K562 (cell line): ENCODE measurements around the gene CHST15. TPM values are rescaled to one million over a fixed set of nuclear protein-coding genes. Genes with fewer than 3 reads are reported as not detected.

ENCODE experiments used
- ATAC-seq: fragments of 200-7000 bp; cut with Tn5 transposase; 3 replicates; pipeline ENCODE4 v1.9.1; 2020; ENCODE audit warnings: moderate library complexity
- BruUV-seq: library from RNA; stranded (reverse); fragments of 400-500 nt; replicated peaks from 2 replicates; lab custom pipeline; 2021; lab: Mats Ljungman, UMichigan
- CTCF ChIA-PET: fragments of 300-600 bp; formaldehyde crosslinking; extraction: SDS; loops from one replicate; lab custom pipeline; 2021; ENCODE audit warnings: low intra/inter-chr PET ratio; lab: Yijun Ruan, JAX
- POLR2A ChIA-PET: fragments of 300-600, 350-650 bp; sonication (Branson Sonifier 250); formaldehyde crosslinking; extraction: SDS; loops from one replicate; lab custom pipeline; 2021; ENCODE audit warnings: antibody characterized with exemption, inconsistent platforms; lab: Yijun Ruan, JAX
- DNase-seq, 4 experiments: peaks; one replicate each; pipeline versions ENCODE4 v3.0.0 to v3.0.0-alpha.2; 2011 to 2018; ENCODE audit warnings: low spot score in 3 of 4, mixed read lengths in 3 of 4; ENCODE audit errors: extremely low read depth in 1 of 4
- FAIRE-seq: peaks from 2 replicates; lab custom pipeline; 2011; peaks lifted over from hg19 to GRCh38; lab: Jason Lieb, UNC
- H2AFZ ChIP-seq: 2 replicates; pipeline ENCODE4 v1.6.0; 2011; ENCODE audit warnings: low read depth, low read length, control low read depth, inconsistent platforms
- H3K27ac ChIP-seq: fragments of 200-600 bp; 3 replicates; pipeline ENCODE4 v1.8.0; 2011; ENCODE audit warnings: low read depth, mild to moderate bottlenecking, control low read depth, inconsistent platforms, low read length, moderate library complexity, mixed read lengths; ENCODE audit errors: extremely low read depth
- H3K27me3 ChIP-seq, 2 experiments: fragments of 300-600 bp in 1 of 2; 2 replicates in 1 of 2; 3 replicates in 1 of 2; pipeline versions ENCODE4 v1.6.0 to v1.8.0; 2011; ENCODE audit warnings: inconsistent platforms in 2 of 2, low read length in 2 of 2, mild to moderate bottlenecking in 1 of 2, mixed read lengths in 1 of 2, moderate library complexity in 1 of 2; ENCODE audit not compliant: control insufficient read depth in 2 of 2, insufficient read depth in 2 of 2
- H3K36me3 ChIP-seq: fragments of 300-600 bp; 3 replicates; pipeline ENCODE4 v1.8.0; 2011; ENCODE audit warnings: mild to moderate bottlenecking, low read length, inconsistent platforms; ENCODE audit not compliant: control insufficient read depth, insufficient read depth
- H3K4me1 ChIP-seq, 2 experiments: fragments of 200-600 bp in 1 of 2; replicated peaks in 1 of 2; 2 replicates in 1 of 2; 3 replicates in 1 of 2; pipeline versions ENCODE4 v1.5.1 to v1.8.0; 2011; ENCODE audit warnings: inconsistent platforms in 2 of 2, low read length in 2 of 2, mild to moderate bottlenecking in 1 of 2, mixed read lengths in 1 of 2, moderate library complexity in 1 of 2; ENCODE audit not compliant: control insufficient read depth in 2 of 2, insufficient read depth in 2 of 2
- H3K4me2 ChIP-seq: 2 replicates; pipeline ENCODE4 v1.6.1; 2011; ENCODE audit warnings: low read length, control low read depth, inconsistent platforms, mixed read lengths; ENCODE audit not compliant: insufficient read depth
- H3K4me3 ChIP-seq: fragments of 200-600 bp; sonication (generic), shearing (Covaris generic); 2 replicates; pipeline ENCODE4 v1.5.1; 2016; ENCODE audit warnings: control low read depth, inconsistent platforms
- H3K79me2 ChIP-seq: fragments of 200-600 bp; 3 replicates; pipeline ENCODE4 v1.8.0; 2011; ENCODE audit warnings: low read length, inconsistent platforms; ENCODE audit not compliant: control insufficient read depth, insufficient read depth
- H3K9ac ChIP-seq, 2 experiments: 2 replicates each; pipeline versions ENCODE4 v1.6.0 to v1.6.1; 2011; ENCODE audit warnings: low read depth in 2 of 2, low read length in 2 of 2, control low read depth in 1 of 2, inconsistent platforms in 1 of 2, mild to moderate bottlenecking in 1 of 2, mixed read lengths in 1 of 2; ENCODE audit not compliant: insufficient read depth in 1 of 2
- H3K9me1 ChIP-seq: one replicate; pipeline ENCODE4 v1.6.0; 2011; ENCODE audit warnings: inconsistent platforms, mild to moderate bottlenecking, low read length, moderate library complexity; ENCODE audit not compliant: control insufficient read depth, insufficient read depth
- H3K9me3 ChIP-seq: replicated peaks from 2 replicates; pipeline ENCODE4 v1.5.1; 2011; ENCODE audit warnings: low read depth, low read length, inconsistent platforms; ENCODE audit not compliant: control insufficient read depth, insufficient read depth
- H4K20me1 ChIP-seq: replicated peaks from 2 replicates; pipeline ENCODE4 v1.6.1; 2011; ENCODE audit warnings: low read length, inconsistent platforms, mixed read lengths; ENCODE audit not compliant: control insufficient read depth, insufficient read depth
- CCAR2 ChIP-seq: fragments of 200-400 bp; formaldehyde crosslinking; IDR thresholded peaks from 2 replicates; pipeline ENCODE4 v1.6.1; 2017; ENCODE audit warnings: mild to moderate bottlenecking, low read depth, low read length
- EHMT2 ChIP-seq: fragments of 450-650 bp; IDR thresholded peaks from 2 replicates; pipeline ENCODE4 v1.6.1; 2018; ENCODE audit warnings: antibody characterized with exemption
- ELF2 ChIP-seq: fragments of 250-450 bp; sonication (Bioruptor Pico); IDR thresholded peaks from 2 replicates; pipeline ENCODE4 v1.5.0; 2021; ENCODE audit warnings: mild to moderate bottlenecking
- FOS ChIP-seq: IDR thresholded peaks from 3 replicates; pipeline ENCODE4 v1.6.1; 2011; ENCODE audit not compliant: insufficient read length; ENCODE audit errors: extremely low read depth
- ZNF830 ChIP-seq: fragments of 250-450 bp; sonication (Bioruptor Pico); IDR thresholded peaks from 2 replicates; pipeline ENCODE4 v1.5.0; 2021; ENCODE audit warnings: mild to moderate bottlenecking
- WGBS: fragments of 100-300 bp; shearing (Covaris generic); methylation state at CpG from one replicate; pipeline ENCODE4 v1.1.6; 2016; ENCODE audit warnings: low coverage, mixed read lengths; ENCODE audit not compliant: insufficient coverage; ENCODE audit errors: missing lambda C conversion rate; 5-methylcytosine and 5-hydroxymethylcytosine counted together
- in situ Hi-C: fragments of 300-500 bp; cut with MboI; formaldehyde crosslinking; loops from 4 replicates; pipeline ENCODE4 v1.15.0; 2018; ENCODE audit warnings: inconsistent platforms, mixed read lengths
- intact Hi-C: fragments of 100-400 bp; cut with micrococcal nuclease; formaldehyde crosslinking; loops from 2 replicates; pipeline ENCODE4 v1.14.2; 2022
- polyA plus RNA-seq, 8 experiments: library from polyadenylated mRNA; depleted of rRNA in 4 of 8; stranded (reverse) in 5 of 8; unstranded in 3 of 8; fragments of >200 nt; fragmentation: Nextera tagmentation in 2 of 8; fragmentation: Illumina TruSeq in 1 of 8; extraction: Ambion mirVana in 2 of 8; extraction: Trizol in 1 of 8; gene quantifications; 2 replicates each; pipeline versions ENCODE4 v1.2.1 to v1.2.3, GENCODE V29; 2011 to 2014; ENCODE audit warnings: inconsistent platforms in 1 of 8, missing spikeins in 1 of 8
- total RNA-seq, 7 experiments: library from RNA; depleted of rRNA in 6 of 7; stranded (reverse); fragments of >200 nt in 6 of 7; fragmentation: Illumina TruSeq in 2 of 7; extraction: Trizol in 2 of 7; gene quantifications; 2 replicates each; pipeline versions ENCODE4 v1.2.1 to v1.2.3, GENCODE V29; 2011 to 2021; ENCODE audit warnings: low replicate concordance in 1 of 7
- TF ChIP-seq, protein P1 (sequence below): fragments of 250-450 bp; sonication (Bioruptor Pico); IDR thresholded peaks from 2 replicates; pipeline ENCODE4 v1.5.0; 2020; ENCODE audit warnings: mild to moderate bottlenecking

CHST15 gene
- total and polyA plus RNA-seq, 9 of the 15 experiments (the other 6 are each of a cell fraction or from before 2014, with no cell fraction given), result 0.04 to 0.16 (median 0.08) TPM

DNA sequence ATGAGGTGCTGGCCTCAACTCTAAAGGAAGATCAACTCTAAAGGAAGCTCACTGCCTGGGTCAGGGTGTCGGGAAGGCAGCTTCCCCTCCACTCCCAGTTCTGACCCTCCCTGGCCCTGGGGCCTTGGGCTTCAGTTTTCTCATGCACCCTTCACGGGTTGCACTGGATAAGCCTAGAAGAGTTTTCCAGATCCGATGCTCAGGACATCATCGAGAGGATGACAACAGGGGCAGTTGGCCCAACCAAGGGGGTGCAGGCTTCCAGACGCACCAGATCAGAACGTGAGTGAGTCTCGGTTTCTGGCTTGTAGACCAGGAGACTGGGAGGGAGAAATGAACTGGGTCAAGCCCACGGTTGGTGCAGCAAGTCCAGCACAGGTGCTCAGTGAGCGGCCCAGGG is 34.2 kb upstream of the CHST15 start:
- H3K36me3 ChIP-seq, result no peaks in the 10 kb centered on the region
- H3K4me2 ChIP-seq, result no peak overlapping the region
- WGBS, result 0% methylated on average over 9 of the region's 9 CpGs
- H3K4me1 ChIP-seq, result no peaks in the 10 kb centered on the region
- intact Hi-C loops, result no loop called here
- DNase-seq, result no peak
- no peak overlapping the region for H3K27ac ChIP-seq
- no TSS peak for BruUV-seq
- no peaks in the 10 kb centered on the region for H4K20me1 ChIP-seq
- H3K27me3 ChIP-seq, result peaks cover 2 to 41% of the 10 kb centered on the region in 2 experiments; a peak in 3 of 5 replicates
- ChIA-PET CTCF (no interaction called here), POLR2A (no interaction called here)
- no peaks in the 10 kb centered on the region for H3K9me1 ChIP-seq
- no peak for ATAC-seq
- H2AFZ ChIP-seq, result no peak overlapping the region
- H3K9me3 ChIP-seq, result no peaks in the 10 kb centered on the region
- in situ Hi-C loops, result no loop called here
- no peaks in the 10 kb centered on the region for H3K79me2 ChIP-seq
- FAIRE-seq, result no peak
- H3K4me3 ChIP-seq, result no peak overlapping the region
- H3K9ac ChIP-seq, result no peak overlapping the region
- TF ChIP-seq FOS (no peak), EHMT2 (no peak), ZNF830 (CRISPR knock-in tag) (no peak), ELF2 (CRISPR knock-in tag) (no peak), CCAR2 (no peak)
- TF ChIP-seq, protein P1, sequence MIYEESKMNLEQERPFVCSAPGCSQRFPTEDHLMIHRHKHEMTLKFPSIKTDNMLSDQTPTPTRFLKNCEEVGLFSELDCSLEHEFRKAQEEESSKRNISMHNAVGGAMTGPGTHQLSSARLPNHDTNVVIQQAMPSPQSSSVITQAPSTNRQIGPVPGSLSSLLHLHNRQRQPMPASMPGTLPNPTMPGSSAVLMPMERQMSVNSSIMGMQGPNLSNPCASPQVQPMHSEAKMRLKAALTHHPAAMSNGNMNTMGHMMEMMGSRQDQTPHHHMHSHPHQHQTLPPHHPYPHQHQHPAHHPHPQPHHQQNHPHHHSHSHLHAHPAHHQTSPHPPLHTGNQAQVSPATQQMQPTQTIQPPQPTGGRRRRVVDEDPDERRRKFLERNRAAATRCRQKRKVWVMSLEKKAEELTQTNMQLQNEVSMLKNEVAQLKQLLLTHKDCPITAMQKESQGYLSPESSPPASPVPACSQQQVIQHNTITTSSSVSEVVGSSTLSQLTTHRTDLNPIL (CRISPR knock-in tag), result no peak
